Immature natural killer cell (primary cell): ENCODE measurements around the gene CFLAR. TPM values are rescaled to one million over a fixed set of nuclear protein-coding genes. Genes with fewer than 3 reads are reported as not detected.

Source experiments
- DNase-seq, 3 donors: peaks; one replicate each; pipeline ENCODE4 v3.0.0; 2022; ENCODE audit warnings: mixed read lengths in 1 of 3
- H3K27ac Mint-ChIP-seq, 6 donors: one replicate each; pipeline ENCODE4 v1.8.0; 2020; ENCODE audit warnings: mixed read lengths in 6 of 6, mild to moderate bottlenecking in 5 of 6, inconsistent platforms in 4 of 6, moderate library complexity in 3 of 6
- H3K27me3 Mint-ChIP-seq, 3 donors: one replicate each; pipeline ENCODE4 v1.8.0; 2020 to 2021; ENCODE audit warnings: low read depth in 3 of 3, mild to moderate bottlenecking in 3 of 3, mixed read lengths in 3 of 3, moderate library complexity in 3 of 3, inconsistent platforms in 1 of 3
- H3K36me3 Mint-ChIP-seq, 3 donors: one replicate each; pipeline ENCODE4 v1.8.0; 2020; ENCODE audit warnings: mixed read lengths in 3 of 3, inconsistent platforms in 2 of 3, mild to moderate bottlenecking in 2 of 3
- H3K4me1 Mint-ChIP-seq, 2 donors: one replicate each; pipeline ENCODE4 v1.8.0; 2020; ENCODE audit warnings: inconsistent platforms in 2 of 2, mild to moderate bottlenecking in 2 of 2, mixed read lengths in 2 of 2, moderate library complexity in 1 of 2
- H3K4me3 Mint-ChIP-seq, 5 donors: one replicate each; pipeline ENCODE4 v1.8.0; 2020; ENCODE audit warnings: mild to moderate bottlenecking in 5 of 5, mixed read lengths in 5 of 5, inconsistent platforms in 3 of 5, moderate library complexity in 3 of 5
- H3K9me3 Mint-ChIP-seq, 6 donors: one replicate each; pipeline ENCODE4 v1.8.0; 2020; ENCODE audit warnings: mild to moderate bottlenecking in 6 of 6, mixed read lengths in 6 of 6, inconsistent platforms in 4 of 6, moderate library complexity in 3 of 6
- polyA plus RNA-seq, 3 donors: library from polyadenylated mRNA; unstranded; fragments of 300-500 nt; fragmentation: Illumina TruSeq; gene quantifications; one replicate each; pipeline ENCODE4 v1.2.3, GENCODE V29; 2021

The CFLAR gene
- polyA plus RNA-seq, 3 donors from 2014 or later, result 167 to 262 (median 242) TPM

GRCh38 chr2:201203916-201204654 is 88.1 kb downstream of the CFLAR start:
- Mint-ChIP-seq H3K36me3 (peaks cover 21 to 36% (median 31%) of the 10 kb centered on the region in 3 donors), H3K4me1 (peaks cover 40 to 63% of the 10 kb centered on the region in 2 donors), H3K9me3 (no peaks in the 10 kb centered on the region), H3K27ac (peak overlapping the region in 4 of 6 donors; percentile 31 to 85 (median 61)), H3K4me3 (no peak overlapping the region), H3K27me3 (peaks cover 0 to 7% (median 2%) of the 10 kb centered on the region in 3 donors)
- no peak for DNase-seq

GRCh38 chr2:201204655-201205514 is 88.9 kb downstream of the CFLAR start:
- Mint-ChIP-seq H3K4me1 (peaks cover 45 to 59% of the 10 kb centered on the region in 2 donors), H3K27ac (peak overlapping the region in 4 of 6 donors; percentile 30 to 63 (median 42)), H3K4me3 (no peak overlapping the region)

GRCh38 chr2:201205515-201205849 is 89.5 kb downstream of the CFLAR start:
- peaks cover 0 to 7% (median 2%) of the 10 kb centered on the region in 3 donors for H3K27me3 Mint-ChIP-seq
- peak overlapping the region in 1 of 5 donors; percentile 13 for H3K4me3 Mint-ChIP-seq
- peaks cover 23 to 38% (median 38%) of the 10 kb centered on the region in 3 donors for H3K36me3 Mint-ChIP-seq
- peak overlapping the region in 4 of 6 donors; percentile 43 to 72 (median 56) for H3K27ac Mint-ChIP-seq
- DNase-seq, result no peak
- H3K9me3 Mint-ChIP-seq, result no peaks in the 10 kb centered on the region
- peaks cover 46 to 53% of the 10 kb centered on the region in 2 donors for H3K4me1 Mint-ChIP-seq

More at GRCh38 chr2:201204655-201205514, 88.9 kb downstream of the CFLAR start:
- no peaks in the 10 kb centered on the region for H3K9me3 Mint-ChIP-seq
- peaks cover 0 to 7% (median 2%) of the 10 kb centered on the region in 3 donors for H3K27me3 Mint-ChIP-seq
- H3K36me3 Mint-ChIP-seq, result peaks cover 27 to 37% (median 37%) of the 10 kb centered on the region in 3 donors
- no peak for DNase-seq

GRCh38 chr2:201208563-201209252 is 92.7 kb downstream of the CFLAR start:
- Mint-ChIP-seq H3K36me3 (peaks cover 16 to 36% (median 30%) of the 10 kb centered on the region in 3 donors), H3K27ac (peak overlapping the region; percentile 61 to 86 (median 76)), H3K9me3 (no peaks in the 10 kb centered on the region), H3K27me3 (peaks cover 0 to 3% (median 2%) of the 10 kb centered on the region in 3 donors), H3K4me3 (no peak overlapping the region), H3K4me1 (peaks cover 22 to 31% of the 10 kb centered on the region in 2 donors)
- DNase-seq, result no peak

- peak overlapping the region; percentile 47 to 86 (median 56) for H3K27ac Mint-ChIP-seq
- no peak overlapping the region for H3K4me3 Mint-ChIP-seq
- H3K27me3 Mint-ChIP-seq, result peaks cover 0 to 3% (median 0%) of the 10 kb centered on the region in 3 donors
- no peaks in the 10 kb centered on the region for H3K9me3 Mint-ChIP-seq
- peaks cover 13 to 40% (median 14%) of the 10 kb centered on the region in 3 donors for H3K36me3 Mint-ChIP-seq
- peaks cover 12 to 24% of the 10 kb centered on the region in 2 donors for H3K4me1 Mint-ChIP-seq
- DNase-seq, result no peak
These were observed 100.0 kb downstream of the CFLAR start for GRCh38 chr2:201215963-201216362.

GRCh38 chr2:201216918-201217317 is 101.0 kb downstream of the CFLAR start:
- DNase-seq, result no peak
- Mint-ChIP-seq H3K4me3 (no peak overlapping the region), H3K27ac (peak overlapping the region in 5 of 6 donors; percentile 3 to 58 (median 47)), H3K9me3 (no peaks in the 10 kb centered on the region), H3K4me1 (peaks cover 12 to 24% of the 10 kb centered on the region in 2 donors), H3K36me3 (peaks cover 13 to 39% (median 14%) of the 10 kb centered on the region in 3 donors), H3K27me3 (peaks cover 0 to 3% (median 0%) of the 10 kb centered on the region in 3 donors)

- Mint-ChIP-seq H3K27ac (peak overlapping the region; percentile 41 to 63 (median 51)), H3K4me3 (no peak overlapping the region), H3K27me3 (peaks cover 0 to 3% (median 0%) of the 10 kb centered on the region in 3 donors)
These were observed 102.8 kb downstream of the CFLAR start for GRCh38 chr2:201218780-201219179.

GRCh38 chr2:201219328-201220096 is 103.5 kb downstream of the CFLAR start:
- Mint-ChIP-seq H3K36me3 (peaks cover 13 to 46% (median 14%) of the 10 kb centered on the region in 3 donors), H3K27ac (peak overlapping the region in 5 of 6 donors; percentile 47 to 76 (median 64)), H3K9me3 (no peaks in the 10 kb centered on the region), H3K4me3 (no peak overlapping the region), H3K4me1 (peaks cover 25 to 42% of the 10 kb centered on the region in 2 donors), H3K27me3 (peaks cover 0 to 2% (median 0%) of the 10 kb centered on the region in 3 donors)
- DNase-seq, result no peak

More at GRCh38 chr2:201218780-201219179, 102.8 kb downstream of the CFLAR start:
- Mint-ChIP-seq H3K4me1 (peaks cover 23 to 39% of the 10 kb centered on the region in 2 donors), H3K9me3 (no peaks in the 10 kb centered on the region), H3K36me3 (peaks cover 13 to 46% (median 14%) of the 10 kb centered on the region in 3 donors)
- DNase-seq, result no peak

GRCh38 chr2:201220102-201220570 is 104.2 kb downstream of the CFLAR start:
- Mint-ChIP-seq H3K4me1 (peaks cover 29 to 48% of the 10 kb centered on the region in 2 donors), H3K9me3 (no peaks in the 10 kb centered on the region), H3K36me3 (peaks cover 12 to 44% (median 14%) of the 10 kb centered on the region in 3 donors), H3K4me3 (no peak overlapping the region), H3K27me3 (peaks cover 0 to 2% (median 0%) of the 10 kb centered on the region in 3 donors), H3K27ac (peak overlapping the region; percentile 26 to 82 (median 72))
- no peak for DNase-seq

GRCh38 chr2:201223089-201224073 is 107.4 kb downstream of the CFLAR start:
- H3K36me3 Mint-ChIP-seq, result peaks cover 0 to 24% (median 4%) of the 10 kb centered on the region in 3 donors
- H3K27me3 Mint-ChIP-seq, result no peaks in the 10 kb centered on the region
- H3K4me3 Mint-ChIP-seq, result peak overlapping the region in 4 of 5 donors; percentile 33 to 50 (median 42)
- H3K9me3 Mint-ChIP-seq, result no peaks in the 10 kb centered on the region
- peaks cover 21 to 57% of the 10 kb centered on the region in 2 donors for H3K4me1 Mint-ChIP-seq
- no peak for DNase-seq
- H3K27ac Mint-ChIP-seq, result peak overlapping the region; percentile 82 to 96 (median 90)
